22Rv1 (cell line): Measurements from ENCODE around the gene CNTN5.

Experiments used
- H3K27ac ChIP-seq: fragments of 450-650 bp; 2 replicates; pipeline ENCODE4 v1.5.1; 2017
- CTCF ChIP-seq: fragments of 450-650 bp; IDR thresholded peaks from 2 replicates; pipeline ENCODE4 v1.5.1; 2017; ENCODE audit warnings: mild to moderate bottlenecking
- ZFX ChIP-seq: fragments of 450-650 bp; IDR thresholded peaks from 2 replicates; pipeline ENCODE4 v1.6.1; 2017; ENCODE audit warnings: antibody characterized with exemption, borderline replicate concordance

CNTN5 gene

GRCh38 chr11:99884750-99885149 is 864.0 kb downstream of the CNTN5 start:
- no peak overlapping the region for H3K27ac ChIP-seq
- no peak for TF ChIP-seq CTCF
- TF ChIP-seq ZFX = no peak

- H3K27ac ChIP-seq = no peak overlapping the region
- TF ChIP-seq CTCF (no peak), ZFX (no peak)
These were observed 866.7 kb downstream of the CNTN5 start for GRCh38 chr11:99887481-99887880.

GRCh38 chr11:99893811-99894210 is 873.1 kb downstream of the CNTN5 start:
- no peak overlapping the region for H3K27ac ChIP-seq
- TF ChIP-seq CTCF (no peak), ZFX (no peak)

- no peak overlapping the region for H3K27ac ChIP-seq
- TF ChIP-seq ZFX (no peak), CTCF (no peak)
These were observed 880.4 kb downstream of the CNTN5 start for GRCh38 chr11:99901175-99901574.

GRCh38 chr11:99911116-99911515 is 890.4 kb downstream of the CNTN5 start:
- TF ChIP-seq ZFX (no peak), CTCF (peak; percentile 36)
- no peak overlapping the region for H3K27ac ChIP-seq

GRCh38 chr11:99916078-99916477 is 895.3 kb downstream of the CNTN5 start:
- no peak overlapping the region for H3K27ac ChIP-seq
- no peak for TF ChIP-seq CTCF
- TF ChIP-seq ZFX = no peak

GRCh38 chr11:99918761-99919160 is 898.0 kb downstream of the CNTN5 start:
- TF ChIP-seq ZFX (no peak), CTCF (no peak)
- no peak overlapping the region for H3K27ac ChIP-seq
